ENCODE data around the gene NAAA. TPM values are rescaled to one million over a fixed set of nuclear protein-coding genes. Genes with fewer than 3 reads are reported as not detected.

NAAA gene
- total and polyA plus RNA-seq, 10 donors: 18.3 to 214 (median 97.2) TPM

DNA sequence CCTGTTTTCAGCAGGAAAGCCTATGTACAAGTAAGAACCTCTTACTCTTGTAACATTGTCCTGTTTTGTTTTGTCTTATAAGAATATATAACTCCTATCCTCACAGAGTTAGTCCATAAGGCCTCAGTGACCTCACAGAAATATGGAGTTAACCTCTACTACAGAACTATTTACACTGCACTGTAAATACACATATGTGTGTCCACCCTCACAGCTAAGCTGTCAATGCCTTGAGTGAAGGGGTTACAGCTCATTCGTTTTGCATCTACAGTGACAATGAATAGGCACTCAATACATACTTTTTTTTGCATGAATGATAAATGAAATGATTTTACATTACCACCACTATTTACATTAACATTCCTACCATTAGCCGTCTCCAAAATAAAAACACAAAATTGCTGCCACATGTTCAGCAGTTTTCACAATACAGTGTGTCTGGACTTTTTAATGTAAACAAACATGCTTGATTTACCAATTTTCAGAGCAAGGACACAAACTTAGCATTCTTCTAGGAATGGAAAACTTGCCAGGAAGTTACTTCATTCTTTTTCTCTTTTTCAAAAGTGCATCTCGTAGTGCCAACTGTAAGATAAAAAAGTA is 9.5 kb upstream of the NAAA start:
- Histone ChIP-seq H3K4me1 (peaks cover 0 to 13% (median 0%) of the 10 kb centered on the region in 6 donors), H3K27ac (no peak overlapping the region), H3K4me3 (no peak overlapping the region), H3K27me3 (replicated peaks in 1 of 7) (no peaks in the 10 kb centered on the region), H3K36me3 (peaks cover 0 to 97% (median 69%) of the 10 kb centered on the region in 6 donors), H3K9me3 (no peaks in the 10 kb centered on the region)
- TF ChIP-seq POLR2A (IDR thresholded peaks at IDR 0.05) (no peak), POLR2AphosphoS5 (IDR thresholded peaks at IDR 0.05) (no peak)
- TF ChIP-seq, protein P1, sequence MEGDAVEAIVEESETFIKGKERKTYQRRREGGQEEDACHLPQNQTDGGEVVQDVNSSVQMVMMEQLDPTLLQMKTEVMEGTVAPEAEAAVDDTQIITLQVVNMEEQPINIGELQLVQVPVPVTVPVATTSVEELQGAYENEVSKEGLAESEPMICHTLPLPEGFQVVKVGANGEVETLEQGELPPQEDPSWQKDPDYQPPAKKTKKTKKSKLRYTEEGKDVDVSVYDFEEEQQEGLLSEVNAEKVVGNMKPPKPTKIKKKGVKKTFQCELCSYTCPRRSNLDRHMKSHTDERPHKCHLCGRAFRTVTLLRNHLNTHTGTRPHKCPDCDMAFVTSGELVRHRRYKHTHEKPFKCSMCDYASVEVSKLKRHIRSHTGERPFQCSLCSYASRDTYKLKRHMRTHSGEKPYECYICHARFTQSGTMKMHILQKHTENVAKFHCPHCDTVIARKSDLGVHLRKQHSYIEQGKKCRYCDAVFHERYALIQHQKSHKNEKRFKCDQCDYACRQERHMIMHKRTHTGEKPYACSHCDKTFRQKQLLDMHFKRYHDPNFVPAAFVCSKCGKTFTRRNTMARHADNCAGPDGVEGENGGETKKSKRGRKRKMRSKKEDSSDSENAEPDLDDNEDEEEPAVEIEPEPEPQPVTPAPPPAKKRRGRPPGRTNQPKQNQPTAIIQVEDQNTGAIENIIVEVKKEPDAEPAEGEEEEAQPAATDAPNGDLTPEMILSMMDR (IDR thresholded peaks at IDR 0.05 in 8 of 11, conservative IDR thresholded peaks at IDR 0.05 in 3 of 11): no peak
- DNase-seq: no peak
- WGBS, 5 donors: 76 to 93% (median 87%) methylated on average over 3 of the region's 3 CpGs
- intact Hi-C loops (cut with DNase I; ENCODE audit: low total_unique reads): no loop called here

DNA sequence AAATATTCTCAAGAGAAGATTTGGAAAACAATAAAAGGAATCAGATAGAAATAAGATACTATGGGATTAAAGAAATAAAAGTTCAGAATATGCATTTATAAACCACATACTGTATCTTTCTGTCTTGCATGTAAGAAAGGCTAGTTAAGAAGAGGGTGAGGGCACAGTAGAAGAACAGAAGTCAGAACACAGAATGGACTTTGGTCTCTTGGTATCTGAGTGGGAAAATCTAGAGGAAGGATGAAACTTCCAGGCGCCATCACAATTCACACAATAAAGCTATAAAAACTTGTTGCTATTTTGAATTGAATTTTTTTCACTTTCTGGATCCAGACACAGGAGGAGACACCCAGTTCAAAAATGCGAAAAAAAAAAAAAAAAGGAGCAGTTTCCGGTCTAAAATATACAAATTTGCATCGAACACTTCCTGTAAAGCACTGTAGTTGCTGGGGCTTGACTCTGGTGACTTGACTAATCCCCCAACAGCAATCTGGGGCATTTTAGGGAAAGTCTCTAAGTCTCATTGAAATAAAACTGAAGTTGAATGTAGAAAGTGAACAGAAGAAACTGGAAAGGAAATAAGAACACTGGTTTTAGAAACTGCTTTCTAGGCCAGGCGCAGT is 8.1 kb upstream of the NAAA start:
- H3K36me3 ChIP-seq: peaks cover 0 to 87% (median 55%) of the 10 kb centered on the region in 6 donors
- peak overlapping the region in 1 of 8 donors; percentile 31 for H3K27ac ChIP-seq
- intact Hi-C loops (cut with DNase I; ENCODE audit: low total_unique reads): no loop called here
- no peaks in the 10 kb centered on the region for H3K27me3 ChIP-seq (replicated peaks in 1 of 7)
- no peak overlapping the region for H3K4me3 ChIP-seq
- WGBS, 5 donors: 61 to 82% (median 69%) methylated on average over 5 of the region's 5 CpGs
- H3K9me3 ChIP-seq: no peaks in the 10 kb centered on the region
- peaks cover 0 to 13% (median 0%) of the 10 kb centered on the region in 6 donors for H3K4me1 ChIP-seq
- no peak for DNase-seq
- TF ChIP-seq POLR2AphosphoS5 (IDR thresholded peaks at IDR 0.05) (no peak), POLR2A (IDR thresholded peaks at IDR 0.05) (no peak)
- TF ChIP-seq, protein P1 (IDR thresholded peaks at IDR 0.05 in 8 of 11, conservative IDR thresholded peaks at IDR 0.05 in 3 of 11): no peak

DNA sequence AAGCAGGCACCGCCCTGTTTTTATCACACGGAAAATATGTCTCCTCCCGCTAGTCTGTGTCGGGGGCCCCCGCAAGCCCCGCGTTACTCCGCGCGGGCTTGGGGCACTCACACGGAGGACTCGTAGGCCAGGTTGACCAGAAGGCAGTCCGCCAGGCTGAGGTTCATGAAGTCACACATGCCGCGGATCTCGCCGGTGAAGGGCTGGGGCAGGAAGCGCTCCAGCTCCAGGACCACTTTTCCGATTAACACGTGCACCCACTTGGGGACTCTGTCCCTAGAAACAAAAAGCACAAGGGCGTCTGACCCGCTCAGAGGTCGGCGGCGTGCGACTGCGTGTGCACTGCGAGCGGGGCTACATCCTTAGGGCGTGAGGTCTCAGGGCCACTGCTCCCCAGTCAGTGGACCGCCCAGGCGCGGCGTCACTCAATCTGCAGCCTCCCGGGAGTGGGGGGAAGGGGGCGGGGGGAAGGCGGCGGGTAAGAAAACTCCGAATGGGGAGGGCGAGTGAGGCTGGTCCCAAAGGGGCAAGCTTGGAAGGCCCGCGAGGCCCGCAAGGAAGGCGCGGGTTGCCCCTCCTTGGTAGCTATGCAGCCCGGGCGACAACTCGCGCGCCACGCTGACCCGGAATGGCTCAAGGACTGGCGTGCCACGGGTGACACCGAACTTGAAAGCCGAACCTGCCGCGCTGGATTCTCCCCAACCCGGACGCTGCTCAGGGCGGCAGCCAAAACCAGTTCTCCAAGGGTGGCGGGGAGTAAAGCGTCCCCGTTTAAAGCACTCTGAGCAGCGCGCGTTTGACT is 722 bp downstream of the NAAA start:
- 0 to 1% (median 0%) methylated on average over 46 to 67 of the region's 67 CpGs for WGBS, 5 donors
- Histone ChIP-seq H3K27me3 (replicated peaks in 1 of 7) (peaks cover 0 to 3% (median 0%) of the 10 kb centered on the region in 7 donors), H3K36me3 (peaks cover 0 to 38% (median 8%) of the 10 kb centered on the region in 6 donors), H3K4me1 (peaks cover 0 to 34% (median 21%) of the 10 kb centered on the region in 6 donors), H3K9me3 (no peaks in the 10 kb centered on the region), H3K4me3 (peak overlapping the region; percentile 84 to 99 (median 92)), H3K27ac (peak overlapping the region; percentile 84 to 94 (median 90))
- peak; percentile 95 for DNase-seq
- intact Hi-C loops (cut with DNase I; ENCODE audit: low total_unique reads): no loop called here
- TF ChIP-seq POLR2A (IDR thresholded peaks at IDR 0.05): peak in 1 of 3 donors; percentile 28
- peak; percentile 87 to 92 (median 89) for TF ChIP-seq POLR2AphosphoS5 (IDR thresholded peaks at IDR 0.05)
- TF ChIP-seq, protein P1 (IDR thresholded peaks at IDR 0.05 in 8 of 11, conservative IDR thresholded peaks at IDR 0.05 in 3 of 11): no peak
